Activated T-helper 1 cell treated with anti-CD3 and anti-CD28 coated beads, Interleukin-12 subunit alpha, Interleukin-12 subunit beta, Interleukin-2, Interleukin-4 antibody, amounts not matched to agents 30 ng/mL and 10 ng/mL and 1 ng/mL, durations not matched to agents 14 hours and 24 hours and 36 hours (primary cell): Measurements from ENCODE around the gene CLEC19A. TPM values are rescaled to one million over a fixed set of nuclear protein-coding genes. Genes with fewer than 3 reads are reported as not detected.
A peak's percentile ranks its signal among the peaks of the same experiment; 100 is the strongest.

Source experiments
- DNase-seq: peaks from one replicate; pipeline ENCODE4 v3.0.0; 2021; ENCODE audit warnings: low spot score
- H3K27ac Mint-ChIP-seq: one replicate; pipeline ENCODE4 v1.8.0; 2021; ENCODE audit warnings: mild to moderate bottlenecking, mixed read lengths
- H3K27me3 Mint-ChIP-seq: one replicate; pipeline ENCODE4 v1.8.0; 2022; ENCODE audit warnings: mild to moderate bottlenecking, moderate library complexity, mixed read lengths; ENCODE audit not compliant: insufficient read depth
- H3K36me3 Mint-ChIP-seq: one replicate; pipeline ENCODE4 v1.8.0; 2021; ENCODE audit warnings: low read depth, mixed read lengths
- H3K4me1 Mint-ChIP-seq: one replicate; pipeline ENCODE4 v1.8.0; 2021; ENCODE audit warnings: low read depth, mixed read lengths
- H3K4me3 Mint-ChIP-seq: one replicate; pipeline ENCODE4 v1.8.0; 2021; ENCODE audit warnings: mild to moderate bottlenecking, moderate library complexity, mixed read lengths
- H3K9me3 Mint-ChIP-seq: one replicate; pipeline ENCODE4 v1.8.0; 2021; ENCODE audit warnings: mixed read lengths
- intact Hi-C: fragments of 100-400 bp; cut with micrococcal nuclease; formaldehyde crosslinking; loops from one replicate; pipeline ENCODE4 v1.15.1; 2024
- total RNA-seq: library from RNA; stranded (reverse); gene quantifications from 2 replicates; pipeline ENCODE4 v1.2.3, GENCODE V29; 2022

CLEC19A gene
- total RNA-seq, 1 donor from 2014 or later, result not detected

- peaks cover 16% of the 10 kb centered on the region for H3K4me1 Mint-ChIP-seq
- H3K27ac Mint-ChIP-seq, result no peak overlapping the region
- DNase-seq, result no peak
- peaks cover 4% of the 10 kb centered on the region for H3K27me3 Mint-ChIP-seq
- intact Hi-C loops, result loop anchor here (5.0 kb wide), 1 partner anchor 364 kb away; the partner anchor contains the start of gene SMG1
- no peak overlapping the region for H3K4me3 Mint-ChIP-seq
- peaks cover 5% of the 10 kb centered on the region for H3K36me3 Mint-ChIP-seq
- H3K9me3 Mint-ChIP-seq, result peaks cover 5% of the 10 kb centered on the region
Observed at GRCh38 chr16:19290860-19291259, 5.3 kb downstream of the CLEC19A start.

- Mint-ChIP-seq H3K36me3 (peaks cover 5% of the 10 kb centered on the region), H3K27me3 (peaks cover 4% of the 10 kb centered on the region), H3K9me3 (peaks cover 5% of the 10 kb centered on the region), H3K4me1 (peaks cover 16% of the 10 kb centered on the region), H3K27ac (peak overlapping the region; percentile 0), H3K4me3 (no peak overlapping the region)
- intact Hi-C loops, result loop anchor here (5.0 kb wide), 1 partner anchor 364 kb away; the partner anchor contains the start of gene SMG1
- no peak for DNase-seq
Observed at GRCh38 chr16:19291475-19291874, 5.9 kb downstream of the CLEC19A start.

- Mint-ChIP-seq H3K9me3 (peaks cover 5% of the 10 kb centered on the region), H3K4me3 (no peak overlapping the region), H3K27me3 (peaks cover 4% of the 10 kb centered on the region), H3K36me3 (peaks cover 5% of the 10 kb centered on the region), H3K27ac (no peak overlapping the region), H3K4me1 (peaks cover 16% of the 10 kb centered on the region)
- DNase-seq, result no peak
- intact Hi-C loops, result loop anchor here (5.0 kb wide), 1 partner anchor 365 kb away; the partner anchor contains the start of gene SMG1
Observed at GRCh38 chr16:19292186-19292585, 6.7 kb downstream of the CLEC19A start.

GRCh38 chr16:19294156-19294649 is 8.7 kb downstream of the CLEC19A start:
- peaks cover 3% of the 10 kb centered on the region for H3K27me3 Mint-ChIP-seq
- H3K9me3 Mint-ChIP-seq, result peaks cover 5% of the 10 kb centered on the region
- H3K27ac Mint-ChIP-seq, result peak overlapping the region; percentile 82
- H3K36me3 Mint-ChIP-seq, result peaks cover 5% of the 10 kb centered on the region
- peak; percentile 3 for DNase-seq
- peaks cover 16% of the 10 kb centered on the region for H3K4me1 Mint-ChIP-seq
- intact Hi-C loops, result loop anchor here (1.0 to 5.0 kb wide), 4 partner anchors 86 to 367 kb away; partner anchors contain the start of genes CCP110, COQ7, GDE1 and SMG1
- peak overlapping the region; percentile 37 for H3K4me3 Mint-ChIP-seq

- H3K36me3 Mint-ChIP-seq, result peaks cover 5% of the 10 kb centered on the region
- peaks cover 16% of the 10 kb centered on the region for H3K4me1 Mint-ChIP-seq
- H3K9me3 Mint-ChIP-seq, result peaks cover 5% of the 10 kb centered on the region
- peak overlapping the region; percentile 82 for H3K27ac Mint-ChIP-seq
- peaks cover 3% of the 10 kb centered on the region for H3K27me3 Mint-ChIP-seq
- peak overlapping the region; percentile 13 for H3K4me3 Mint-ChIP-seq
- no peak for DNase-seq
- intact Hi-C loops, result loop anchor here (1.0 to 2.0 kb wide), 2 partner anchors 176 to 227 kb away; partner anchors contain the start of genes CCP110 and GDE1
Observed at GRCh38 chr16:19295393-19295792, 9.9 kb downstream of the CLEC19A start.

GRCh38 chr16:19297454-19297853 is 11.9 kb downstream of the CLEC19A start:
- intact Hi-C loops, result no loop called here
- H3K27ac Mint-ChIP-seq, result no peak overlapping the region
- H3K36me3 Mint-ChIP-seq, result peaks cover 5% of the 10 kb centered on the region
- peaks cover 16% of the 10 kb centered on the region for H3K4me1 Mint-ChIP-seq
- H3K4me3 Mint-ChIP-seq, result no peak overlapping the region
- DNase-seq, result no peak
- H3K27me3 Mint-ChIP-seq, result peaks cover 3% of the 10 kb centered on the region
- peaks cover 5% of the 10 kb centered on the region for H3K9me3 Mint-ChIP-seq

GRCh38 chr16:19299565-19299964 is 14.0 kb downstream of the CLEC19A start:
- Mint-ChIP-seq H3K9me3 (peaks cover 3% of the 10 kb centered on the region), H3K27ac (no peak overlapping the region), H3K27me3 (peaks cover 8% of the 10 kb centered on the region), H3K4me3 (no peak overlapping the region), H3K36me3 (peaks cover 2% of the 10 kb centered on the region), H3K4me1 (peaks cover 9% of the 10 kb centered on the region)
- intact Hi-C loops, result no loop called here
- DNase-seq, result no peak

- Mint-ChIP-seq H3K27me3 (peaks cover 13% of the 10 kb centered on the region), H3K9me3 (no peaks in the 10 kb centered on the region)
- intact Hi-C loops, result no loop called here
Observed at GRCh38 chr16:19301931-19302330, 16.4 kb downstream of the CLEC19A start.

GRCh38 chr16:19304750-19305149 is 19.2 kb downstream of the CLEC19A start:
- intact Hi-C loops, result no loop called here
- H3K27me3 Mint-ChIP-seq, result peaks cover 10% of the 10 kb centered on the region
- H3K36me3 Mint-ChIP-seq, result no peaks in the 10 kb centered on the region
- H3K4me1 Mint-ChIP-seq, result no peaks in the 10 kb centered on the region
- no peak for DNase-seq
- H3K27ac Mint-ChIP-seq, result no peak overlapping the region
- no peak overlapping the region for H3K4me3 Mint-ChIP-seq
- no peaks in the 10 kb centered on the region for H3K9me3 Mint-ChIP-seq

More at GRCh38 chr16:19301931-19302330, 16.4 kb downstream of the CLEC19A start:
- Mint-ChIP-seq H3K4me3 (no peak overlapping the region), H3K4me1 (no peaks in the 10 kb centered on the region), H3K27ac (no peak overlapping the region), H3K36me3 (no peaks in the 10 kb centered on the region)
- DNase-seq, result no peak

GRCh38 chr16:19305443-19305842 is 19.9 kb downstream of the CLEC19A start:
- Mint-ChIP-seq H3K27ac (no peak overlapping the region), H3K36me3 (no peaks in the 10 kb centered on the region), H3K27me3 (peaks cover 10% of the 10 kb centered on the region), H3K4me1 (no peaks in the 10 kb centered on the region), H3K9me3 (no peaks in the 10 kb centered on the region), H3K4me3 (no peak overlapping the region)
- intact Hi-C loops, result no loop called here
- DNase-seq, result no peak

GRCh38 chr16:19307587-19308241 is 22.2 kb downstream of the CLEC19A start:
- Mint-ChIP-seq H3K27me3 (peaks cover 10% of the 10 kb centered on the region), H3K9me3 (no peaks in the 10 kb centered on the region), H3K4me3 (no peak overlapping the region), H3K36me3 (no peaks in the 10 kb centered on the region), H3K4me1 (no peaks in the 10 kb centered on the region), H3K27ac (no peak overlapping the region)
- intact Hi-C loops, result no loop called here
- no peak for DNase-seq

GRCh38 chr16:19308392-19308791 is 22.9 kb downstream of the CLEC19A start:
- intact Hi-C loops, result no loop called here
- Mint-ChIP-seq H3K27me3 (peaks cover 6% of the 10 kb centered on the region), H3K4me1 (no peaks in the 10 kb centered on the region), H3K27ac (no peak overlapping the region), H3K36me3 (no peaks in the 10 kb centered on the region), H3K9me3 (no peaks in the 10 kb centered on the region), H3K4me3 (no peak overlapping the region)
- DNase-seq, result no peak

- Mint-ChIP-seq H3K4me3 (no peak overlapping the region), H3K36me3 (no peaks in the 10 kb centered on the region), H3K9me3 (no peaks in the 10 kb centered on the region), H3K27ac (no peak overlapping the region), H3K4me1 (no peaks in the 10 kb centered on the region), H3K27me3 (peaks cover 6% of the 10 kb centered on the region)
- DNase-seq, result no peak
- intact Hi-C loops, result no loop called here
Observed at GRCh38 chr16:19309178-19309577, 23.6 kb downstream of the CLEC19A start.
